Measurements from ENCODE around the gene SPAG6.

GRCh38 chr10:22338931-22339330 is 6.4 kb upstream of the SPAG6 start:
- TF ChIP-seq EZH2 (IDR thresholded peaks at IDR 0.05; ENCODE audit: low read depth) (no peak), CTCF (conservative IDR thresholded peaks at IDR 0.05) (no peak)
